SU-DHL-6 (cell line): ENCODE results near the gene NFATC3.

Experiments
- H2AFZ ChIP-seq: fragments of 200-600 bp; sonication (generic); 2 replicates; pipeline ENCODE4 v1.6.1; 2014; ENCODE audit warnings: low read depth, mild to moderate bottlenecking, moderate library complexity, mixed read lengths, antibody characterized with exemption, low read length; ENCODE audit not compliant: severe bottlenecking
- H3F3A ChIP-seq: fragments of 200-600 bp; shearing (Covaris generic); 2 replicates; pipeline ENCODE4 v1.6.0; 2016; ENCODE audit warnings: antibody characterized with exemption, mild to moderate bottlenecking; ENCODE audit not compliant: insufficient read depth
- H3K27ac ChIP-seq: fragments of 200-600 bp; sonication (generic); 2 replicates; pipeline ENCODE4 v1.5.1; 2016; ENCODE audit warnings: low read depth, mild to moderate bottlenecking, low read length, moderate library complexity, mixed read lengths
- H3K27me3 ChIP-seq: fragments of 200-600 bp; sonication (generic), shearing (Covaris generic); 2 replicates; pipeline ENCODE4 v1.6.0; 2014; ENCODE audit warnings: mild to moderate bottlenecking, low read length
- H3K36me3 ChIP-seq: fragments of 200-600 bp; sonication (generic); 2 replicates; pipeline ENCODE4 v1.6.1; 2014; ENCODE audit warnings: mild to moderate bottlenecking, low read length, mixed read lengths
- H3K4me2 ChIP-seq: fragments of 300-600, 200-600 bp; shearing (Covaris generic), sonication (generic); 2 replicates; pipeline ENCODE4 v1.6.0; 2014; ENCODE audit warnings: low read length, low read depth, mild to moderate bottlenecking; ENCODE audit not compliant: poor library complexity, severe bottlenecking
- H3K4me3 ChIP-seq: fragments of 200-600 bp; sonication (generic); 2 replicates; pipeline ENCODE4 v1.5.1; 2014; ENCODE audit warnings: antibody characterized with exemption, low read length, mild to moderate bottlenecking, mixed read lengths; ENCODE audit not compliant: insufficient read depth, poor library complexity, severe bottlenecking
- H3K79me2 ChIP-seq: fragments of 200-600 bp; sonication (generic); 2 replicates; pipeline ENCODE4 v1.6.1; 2014; ENCODE audit warnings: mild to moderate bottlenecking, low read length, moderate library complexity; ENCODE audit not compliant: insufficient read depth
- H3K9ac ChIP-seq: fragments of 200-600 bp; sonication (generic); 2 replicates; pipeline ENCODE4 v1.7.0; 2014; ENCODE audit warnings: mild to moderate bottlenecking, low read length
- H3K9me2 ChIP-seq: fragments of 200-600 bp; sonication (generic); replicated peaks from 2 replicates; pipeline ENCODE4 v1.6.1; 2014; ENCODE audit warnings: low read length; ENCODE audit not compliant: insufficient read depth
- H3K9me3 ChIP-seq: fragments of 200-600 bp; sonication (generic); 2 replicates; pipeline ENCODE4 v1.6.1; 2014; ENCODE audit warnings: low read length, mixed read lengths; ENCODE audit not compliant: insufficient read depth
- H4K20me1 ChIP-seq: fragments of 200-600 bp; sonication (generic); 2 replicates; pipeline ENCODE4 v1.6.1; 2014; ENCODE audit warnings: low read depth, mild to moderate bottlenecking, antibody characterized with exemption, low read length, moderate library complexity, mixed read lengths
- CTCF ChIP-seq: fragments of 200-600 bp; sonication (generic); IDR thresholded peaks from one replicate; pipeline ENCODE4 v1.5.1; 2017; ENCODE audit warnings: antibody characterized with exemption, mild to moderate bottlenecking, low read length, moderate library complexity; ENCODE audit not compliant: insufficient read depth, poor library complexity, severe bottlenecking
- EZH2phosphoT487 ChIP-seq: fragments of 200-600 bp; sonication (generic), shearing (Covaris generic); conservative IDR thresholded peaks from 2 replicates; pipeline ENCODE4 v1.6.1; 2018; ENCODE audit warnings: mild to moderate bottlenecking, antibody characterized with exemption, low read length, moderate library complexity, mixed read lengths

The NFATC3 gene

GRCh38 chr16:68085259-68086071 is at the start of gene NFATC3:
TSS of gene NFATC3 (plus strand) at chr16:68085370. CDS start at chr16:68085682, 312 bp downstream.
- no peak for TF ChIP-seq EZH2phosphoT487
- TF ChIP-seq CTCF: no peak
- H3K9me2 ChIP-seq: no peaks in the 10 kb centered on the region
- H3F3A ChIP-seq: peaks cover 28% of the 10 kb centered on the region
- H4K20me1 ChIP-seq: peaks cover 23% of the 10 kb centered on the region; the same call in 1 of the 2 replicates
- no peaks in the 10 kb centered on the region for H3K36me3 ChIP-seq
- peak within 1 kb of the TSS; percentile 93 for H3K27ac ChIP-seq
- no peaks in the 10 kb centered on the region for H3K27me3 ChIP-seq
- H3K4me2 ChIP-seq: peak within 1 kb of the TSS; percentile 96
- H3K9ac ChIP-seq: peak within 1 kb of the TSS; percentile 94
- peaks cover 46% of the 10 kb centered on the region for H3K79me2 ChIP-seq
- no peaks in the 10 kb centered on the region for H3K9me3 ChIP-seq
- peak within 1 kb of the TSS; percentile 83 for H3K4me3 ChIP-seq
- H2AFZ ChIP-seq: peak within 1 kb of the TSS; percentile 99

- Histone ChIP-seq H3F3A (no peaks in the 10 kb centered on the region), H3K36me3 (no peaks in the 10 kb centered on the region), H3K27me3 (no peaks in the 10 kb centered on the region), H3K79me2 (no peaks in the 10 kb centered on the region), H3K27ac (peak overlapping the region; percentile 47), H3K4me3 (no peak overlapping the region), H4K20me1 (no peaks in the 10 kb centered on the region), H3K4me2 (peak overlapping the region; percentile 24), H3K9ac (no peak overlapping the region), H3K9me3 (no peaks in the 10 kb centered on the region), H2AFZ (no peak overlapping the region), H3K9me2 (no peaks in the 10 kb centered on the region)
- TF ChIP-seq CTCF (no peak), EZH2phosphoT487 (no peak)
These were observed 47.2 kb upstream of the NFATC3 start for GRCh38 chr16:68037841-68038597.

- no peaks in the 10 kb centered on the region for H3K27me3 ChIP-seq
- no peak overlapping the region for H3K9ac ChIP-seq
- no peak overlapping the region for H2AFZ ChIP-seq
- no peaks in the 10 kb centered on the region for H3K36me3 ChIP-seq
- TF ChIP-seq CTCF (peak; percentile 85), EZH2phosphoT487 (no peak)
- no peak overlapping the region for H3K27ac ChIP-seq
- 0 out of 2 replicates have a peak, but pooled peaks cover 5% of the 10 kb centered on the region for H3F3A ChIP-seq
- H3K79me2 ChIP-seq: no peaks in the 10 kb centered on the region
- H3K9me3 ChIP-seq: no peaks in the 10 kb centered on the region
- no peaks in the 10 kb centered on the region for H4K20me1 ChIP-seq
- H3K9me2 ChIP-seq: no peaks in the 10 kb centered on the region
- no peak overlapping the region for H3K4me3 ChIP-seq
- H3K4me2 ChIP-seq: no peak overlapping the region
These were observed 44.5 kb upstream of the NFATC3 start for GRCh38 chr16:68040506-68041288.
